Coronary artery (tissue), 2 donors: ENCODE measurements around the gene KCNJ12.

Source experiments
- DNase-seq: peaks from one replicate; pipeline ENCODE4 v3.0.0-alpha.2; 2017; ENCODE audit warnings: low spot score
- H3K27ac ChIP-seq, 2 donors: fragments of 200-600 bp; sonication (generic); one replicate each; pipeline ENCODE4 v1.5.1; 2016 to 2019
- H3K4me3 ChIP-seq: fragments of 200-600 bp; sonication (generic); 2 replicates; pipeline ENCODE4 v1.5.1; 2016; ENCODE audit warnings: mild to moderate bottlenecking, moderate library complexity
- TF ChIP-seq, protein P1 (sequence below): fragments of 200-600 bp; sonication (generic); IDR thresholded peaks from one replicate; pipeline ENCODE4 v1.5.1; 2019; ENCODE audit warnings: antibody characterized with exemption

The KCNJ12 gene

GRCh38 chr17:21382560-21383495 lies 6.7 kb downstream of the KCNJ12 start:
- TF ChIP-seq, protein P1, sequence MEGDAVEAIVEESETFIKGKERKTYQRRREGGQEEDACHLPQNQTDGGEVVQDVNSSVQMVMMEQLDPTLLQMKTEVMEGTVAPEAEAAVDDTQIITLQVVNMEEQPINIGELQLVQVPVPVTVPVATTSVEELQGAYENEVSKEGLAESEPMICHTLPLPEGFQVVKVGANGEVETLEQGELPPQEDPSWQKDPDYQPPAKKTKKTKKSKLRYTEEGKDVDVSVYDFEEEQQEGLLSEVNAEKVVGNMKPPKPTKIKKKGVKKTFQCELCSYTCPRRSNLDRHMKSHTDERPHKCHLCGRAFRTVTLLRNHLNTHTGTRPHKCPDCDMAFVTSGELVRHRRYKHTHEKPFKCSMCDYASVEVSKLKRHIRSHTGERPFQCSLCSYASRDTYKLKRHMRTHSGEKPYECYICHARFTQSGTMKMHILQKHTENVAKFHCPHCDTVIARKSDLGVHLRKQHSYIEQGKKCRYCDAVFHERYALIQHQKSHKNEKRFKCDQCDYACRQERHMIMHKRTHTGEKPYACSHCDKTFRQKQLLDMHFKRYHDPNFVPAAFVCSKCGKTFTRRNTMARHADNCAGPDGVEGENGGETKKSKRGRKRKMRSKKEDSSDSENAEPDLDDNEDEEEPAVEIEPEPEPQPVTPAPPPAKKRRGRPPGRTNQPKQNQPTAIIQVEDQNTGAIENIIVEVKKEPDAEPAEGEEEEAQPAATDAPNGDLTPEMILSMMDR: no peak
- Histone ChIP-seq H3K4me3 (no peak overlapping the region), H3K27ac (no peak overlapping the region)
- DNase-seq: no peak

DNA sequence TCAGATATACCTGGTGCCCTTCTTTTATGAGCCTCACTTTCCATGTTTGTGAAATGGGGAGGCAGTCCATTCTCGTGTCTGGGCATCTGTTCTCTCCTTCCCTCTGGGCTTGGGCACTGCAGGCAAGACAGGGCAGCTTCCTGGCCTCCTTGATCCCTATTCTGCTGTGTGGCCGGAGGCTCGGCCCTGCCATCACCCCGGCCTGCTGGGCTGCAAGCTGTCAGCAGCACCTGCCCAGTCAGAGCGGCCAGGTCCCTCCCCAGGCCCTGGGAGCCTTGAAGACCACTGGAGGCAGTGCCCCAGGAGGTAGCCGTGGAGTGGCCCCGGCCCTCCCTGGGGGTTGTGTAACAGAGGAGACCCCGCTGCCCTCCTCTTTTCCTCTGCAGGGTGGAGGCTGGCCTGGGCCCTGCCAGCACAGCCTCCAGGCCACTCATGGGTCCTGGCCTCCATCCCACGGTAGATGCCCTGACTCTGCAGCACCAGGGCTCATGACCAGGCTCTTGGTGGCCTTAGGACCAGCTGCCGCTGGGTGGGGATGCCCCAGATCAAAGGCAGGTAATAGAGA lies 9.2 kb downstream of the KCNJ12 start:
- TF ChIP-seq, protein P1: no peak
- no peak overlapping the region for H3K4me3 ChIP-seq
- H3K27ac ChIP-seq: no peak overlapping the region
- no peak for DNase-seq

- Histone ChIP-seq H3K4me3 (no peak overlapping the region), H3K27ac (no peak overlapping the region)
- TF ChIP-seq, protein P1: no peak
- DNase-seq: no peak
Measured at GRCh38 chr17:21387616-21388015, 11.5 kb downstream of the KCNJ12 start.

DNA sequence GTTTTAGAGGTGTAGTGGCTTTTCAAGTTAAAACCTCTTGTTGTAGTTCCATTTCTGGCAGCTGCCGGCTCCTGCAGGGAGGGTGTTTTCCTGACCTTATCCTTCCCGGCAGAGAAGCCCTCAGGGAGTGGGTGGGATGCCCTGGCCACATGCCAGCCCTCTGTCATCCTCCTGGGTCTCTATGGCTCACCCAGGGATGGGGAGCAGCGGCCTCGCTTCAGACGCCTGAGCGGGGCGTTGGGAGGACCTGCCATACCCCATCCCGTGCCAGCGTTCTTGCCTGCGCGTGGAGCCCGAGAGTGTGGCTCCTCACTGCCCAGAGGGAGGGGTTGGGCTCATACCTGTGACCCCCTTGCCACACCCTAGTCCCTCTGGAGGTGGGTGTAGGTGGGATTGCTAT lies 11.9 kb downstream of the KCNJ12 start:
- DNase-seq: no peak
- Histone ChIP-seq H3K27ac (no peak overlapping the region), H3K4me3 (no peak overlapping the region)
- TF ChIP-seq, protein P1: no peak

DNA sequence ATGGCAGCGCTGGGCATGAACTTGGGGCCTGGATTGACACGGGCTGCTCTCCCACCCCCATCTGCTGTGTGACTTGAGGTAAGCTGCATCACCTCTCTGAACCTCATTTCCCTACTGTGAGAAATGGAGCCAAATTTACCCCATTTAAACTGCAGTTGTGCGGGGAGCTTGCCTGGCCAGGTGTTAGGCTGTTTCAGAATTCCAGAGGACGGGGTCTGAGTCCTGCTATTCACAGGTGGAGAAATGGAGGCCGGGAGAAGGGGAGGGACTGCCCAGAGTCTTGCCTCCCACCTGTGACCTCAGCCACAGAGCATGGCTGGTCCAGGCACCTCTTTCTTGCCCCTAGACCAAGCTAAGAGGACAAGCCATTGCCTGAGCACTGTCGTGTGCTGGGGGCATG lies 12.8 kb downstream of the KCNJ12 start:
- TF ChIP-seq, protein P1: no peak
- DNase-seq: no peak
- Histone ChIP-seq H3K4me3 (no peak overlapping the region), H3K27ac (no peak overlapping the region)

GRCh38 chr17:21389394-21389793 lies 13.2 kb downstream of the KCNJ12 start:
- no peak overlapping the region for H3K4me3 ChIP-seq
- TF ChIP-seq, protein P1: no peak
- no peak overlapping the region for H3K27ac ChIP-seq
- DNase-seq: no peak

- TF ChIP-seq, protein P1: no peak
- no peak overlapping the region for H3K4me3 ChIP-seq
- H3K27ac ChIP-seq: no peak overlapping the region
- no peak for DNase-seq
Measured at GRCh38 chr17:21390294-21390693, 14.1 kb downstream of the KCNJ12 start.
